NOMO-1 treated with DMSO at 0.1 percent for 48 hours (cell line): ENCODE results near the gene DBNL.
A peak's percentile ranks its signal among the peaks of the same experiment; 100 is the strongest.

Source experiments
- DNase-seq: peaks from one replicate; lab custom pipeline; 2025; ENCODE audit not compliant: unreplicated experiment; lab: John Stamatoyannopoulos, UW

The DBNL gene

GRCh38 chr7:44097064-44097932, 52.8 kb downstream of the DBNL start:
- peak; percentile 28 for DNase-seq

DNA sequence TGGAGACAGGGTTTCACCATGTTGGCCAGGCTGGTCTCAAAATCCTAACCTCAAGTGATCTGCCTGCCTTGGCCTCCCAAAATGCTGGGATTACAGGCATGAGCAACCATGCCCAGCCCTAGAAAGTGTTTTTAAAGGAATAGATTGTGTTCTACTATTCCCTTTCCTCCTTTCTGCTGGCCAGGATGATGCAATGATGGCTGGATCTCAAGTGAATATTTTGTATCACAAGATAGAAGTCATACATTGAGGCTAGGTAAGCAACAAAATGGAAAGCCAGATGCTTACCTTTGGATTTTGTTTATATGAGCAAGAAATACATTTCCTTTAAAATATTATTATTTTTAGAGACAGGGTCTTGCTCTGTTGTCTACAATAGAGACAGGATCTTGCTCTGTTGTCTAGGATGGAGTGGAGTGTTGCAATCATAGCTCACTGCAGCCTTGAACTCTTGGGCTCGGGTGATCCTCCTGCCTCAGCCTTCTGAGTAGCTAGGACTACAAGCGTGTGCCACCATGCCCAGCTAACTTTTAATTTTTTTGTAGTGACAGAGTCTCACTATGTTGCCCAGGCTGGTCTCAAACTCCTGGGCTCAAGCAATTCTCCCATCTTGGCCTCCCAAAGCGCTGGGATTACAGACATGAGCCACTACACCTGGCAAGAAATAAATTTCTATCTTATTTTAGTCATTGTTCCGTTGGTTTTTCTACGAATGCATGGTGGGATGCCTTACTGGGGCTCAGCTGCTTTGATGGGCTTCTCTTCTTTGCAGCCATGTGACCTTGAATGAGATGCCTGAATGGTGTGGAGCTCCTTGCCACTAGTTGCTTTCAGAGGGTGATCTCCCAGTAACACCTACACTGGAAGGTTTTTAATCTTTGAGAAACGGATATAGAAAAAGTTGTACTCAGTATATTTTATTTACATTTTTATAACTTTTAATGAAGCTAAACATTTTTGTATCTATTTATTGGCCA, 53.9 kb downstream of the DBNL start:
- DNase-seq = no peak

DNA sequence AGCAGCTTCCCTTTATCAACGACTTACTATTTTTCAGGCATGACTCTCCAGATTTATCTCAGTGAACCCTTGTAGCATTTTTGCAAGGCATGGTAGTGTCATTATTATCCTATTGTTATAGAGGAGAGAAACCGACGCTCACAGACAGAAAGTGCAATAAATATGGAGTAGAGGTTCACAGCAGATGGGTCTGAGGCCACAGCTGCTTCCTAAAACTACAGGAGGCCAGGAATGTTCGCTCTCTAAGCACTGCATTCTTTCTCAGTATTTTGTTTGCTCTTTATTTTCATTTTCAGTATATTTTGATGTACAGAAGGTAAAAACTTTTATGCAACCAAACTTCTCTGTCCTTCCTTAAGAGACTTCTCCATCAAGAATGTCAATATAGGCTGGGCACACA, 55.2 kb downstream of the DBNL start:
- no peak for DNase-seq

DNA sequence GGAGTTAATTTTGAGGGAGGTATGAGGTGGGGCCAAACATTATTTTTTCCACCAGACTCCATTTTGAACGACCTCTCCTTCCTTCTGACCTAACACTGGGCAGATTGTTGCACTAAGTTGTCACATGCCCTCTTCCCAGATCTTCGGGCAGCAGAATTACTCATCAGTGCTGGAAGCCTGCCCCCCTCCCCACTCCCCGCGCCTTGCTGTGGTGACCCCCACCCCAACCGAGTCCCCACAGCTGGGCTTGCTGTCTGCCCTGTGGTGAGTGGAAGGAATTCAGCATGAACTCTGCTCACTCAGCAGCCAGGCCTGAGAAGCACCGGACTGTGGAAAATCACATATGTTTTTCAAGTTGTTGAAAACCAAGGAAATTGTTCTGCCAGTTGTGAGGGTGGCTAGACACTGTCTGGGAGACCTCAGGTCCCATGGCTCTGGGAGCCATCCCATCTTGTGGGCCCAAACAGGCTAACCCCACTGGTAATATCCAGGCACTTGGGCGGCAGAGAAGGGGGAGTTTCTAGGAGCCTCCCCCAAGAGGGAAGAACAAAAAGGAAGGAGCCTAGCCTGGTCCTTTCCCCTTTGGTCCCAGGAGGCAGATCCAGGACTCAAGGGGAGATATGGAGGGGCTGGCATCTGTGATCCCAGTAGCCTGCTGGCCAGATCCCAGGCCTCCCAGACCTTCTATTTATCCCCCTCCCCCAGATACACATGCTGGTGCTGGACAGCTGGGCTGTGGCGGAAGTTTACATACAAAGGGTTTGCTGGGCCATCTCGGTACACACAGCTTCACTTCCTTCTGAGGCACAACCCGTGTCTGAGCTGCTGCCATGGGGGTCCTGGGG, 56.2 kb downstream of the DBNL start:
- DNase-seq = no peak

- no peak for DNase-seq
Measured at GRCh38 chr7:44101303-44101965, 56.9 kb downstream of the DBNL start.

GRCh38 chr7:44101966-44102845, 57.7 kb downstream of the DBNL start:
- DNase-seq = no peak

- DNase-seq = no peak
Measured at GRCh38 chr7:44102846-44103565, 58.5 kb downstream of the DBNL start.

- DNase-seq = no peak
Measured at GRCh38 chr7:44103566-44103922, 59.0 kb downstream of the DBNL start.

GRCh38 chr7:44103923-44104859, 59.7 kb downstream of the DBNL start, which contains the start of gene AEBP1:
AEBP1 (plus strand) TSS chr7:44104345; CDS start chr7:44104666, 321 bp downstream.
- DNase-seq = peak; percentile 35

GRCh38 chr7:44104860-44105771, 60.6 kb downstream of the DBNL start:
- DNase-seq = no peak

DNA sequence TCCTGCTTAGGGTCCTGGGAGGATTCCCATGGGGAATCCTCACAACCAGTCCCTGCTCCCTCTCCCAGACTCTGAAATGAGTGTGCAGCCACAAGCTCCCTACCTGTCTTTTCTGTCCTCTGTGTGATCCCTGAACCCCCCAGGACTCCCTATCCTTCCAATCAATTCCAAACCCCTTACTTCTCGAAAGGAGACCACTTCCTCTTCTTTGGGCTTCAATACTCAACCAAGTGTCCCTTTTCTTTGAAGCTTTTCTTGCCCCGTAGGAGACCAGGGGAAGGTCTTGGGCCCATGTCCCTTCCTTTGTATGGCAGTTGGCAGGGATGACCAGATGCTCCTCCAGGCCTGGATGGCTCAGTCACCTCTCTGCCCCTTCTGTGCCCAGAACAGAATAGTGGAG, 61.3 kb downstream of the DBNL start:
- DNase-seq = no peak

DNA sequence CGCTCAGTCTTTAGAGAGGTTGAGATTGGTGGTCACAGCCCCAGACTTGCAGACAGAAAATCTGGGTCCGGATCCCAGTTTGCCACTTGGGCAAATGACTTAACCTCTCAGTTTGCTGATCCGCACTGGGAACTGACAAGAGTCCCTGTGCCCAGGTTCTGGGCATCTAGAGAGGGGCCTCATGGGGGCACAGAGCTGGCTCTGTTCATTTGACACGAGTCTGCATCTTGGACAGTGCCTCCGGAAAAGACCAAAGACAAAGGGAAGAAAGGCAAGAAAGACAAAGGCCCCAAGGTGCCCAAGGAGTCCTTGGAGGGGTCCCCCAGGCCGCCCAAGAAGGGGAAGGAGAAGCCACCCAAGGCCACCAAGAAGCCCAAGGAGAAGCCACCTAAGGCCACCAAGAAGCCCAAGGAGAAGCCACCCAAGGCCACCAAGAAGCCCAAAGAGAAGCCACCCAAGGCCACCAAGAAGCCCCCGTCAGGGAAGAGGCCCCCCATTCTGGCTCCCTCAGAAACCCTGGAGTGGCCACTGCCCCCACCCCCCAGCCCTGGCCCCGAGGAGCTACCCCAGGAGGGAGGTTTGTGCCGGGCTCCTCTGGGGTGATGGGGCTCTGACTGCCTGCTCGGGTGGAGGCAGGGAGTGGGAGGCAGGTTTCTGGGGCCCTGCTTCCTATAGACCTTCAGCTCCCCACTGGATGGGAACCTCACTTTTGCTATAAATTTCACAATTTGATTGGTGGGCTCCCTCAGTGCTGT, 62.0 kb downstream of the DBNL start:
- no peak for DNase-seq

- no peak for DNase-seq
Measured at GRCh38 chr7:44107116-44107960, 62.8 kb downstream of the DBNL start.

- no peak for DNase-seq
Measured at GRCh38 chr7:44107961-44108767, 63.7 kb downstream of the DBNL start.
